ENCODE measurements around the gene SMYD1. TPM values are rescaled to one million over a fixed set of nuclear protein-coding genes. Genes with fewer than 3 reads are reported as not detected.

The SMYD1 gene
- total RNA-seq, 6 donors from 2014 or later, result not detected

DNA sequence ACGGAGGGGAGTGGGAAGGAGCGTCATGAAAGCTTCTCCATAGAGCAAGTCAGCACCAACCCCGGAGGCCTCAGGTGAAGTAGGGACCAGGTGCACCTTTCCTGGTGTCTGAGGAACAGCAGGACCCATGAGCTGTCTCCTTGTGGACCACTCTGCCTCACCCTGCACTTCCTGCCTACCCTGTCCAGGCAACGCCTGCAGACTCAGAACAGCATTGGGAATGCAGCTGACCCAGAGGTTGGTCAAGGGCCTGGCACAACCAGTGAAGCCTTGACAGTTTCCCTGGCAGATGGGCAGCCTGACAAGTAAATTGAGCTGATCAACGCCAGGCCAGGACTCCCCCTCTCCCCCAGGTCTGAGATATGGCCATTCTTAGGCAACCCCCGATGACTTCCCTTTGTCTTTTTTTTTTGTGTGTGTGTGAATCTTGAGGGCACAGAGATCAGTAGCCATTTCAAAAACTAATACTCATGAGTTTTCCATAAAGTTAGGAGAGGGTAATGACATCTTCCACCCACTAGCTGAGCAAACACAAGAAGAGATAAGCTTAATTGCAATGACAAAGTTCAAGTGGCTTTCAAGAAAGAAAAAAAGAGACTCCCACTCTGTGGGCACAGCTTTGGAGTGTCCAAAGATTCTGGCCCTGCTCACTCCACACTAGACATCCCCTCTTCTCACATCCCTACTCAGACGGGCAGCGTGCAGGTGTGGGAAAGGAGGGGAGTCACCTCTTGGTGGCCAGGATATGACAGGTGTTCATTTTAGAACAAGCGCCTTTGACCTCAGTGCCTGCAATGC is 63.8 kb downstream of the SMYD1 start:
- Histone ChIP-seq H3K36me3 (no peaks in the 10 kb centered on the region), H3K27ac (no peak overlapping the region), H3K9me3 (no peaks in the 10 kb centered on the region), H3K4me3 (no peak overlapping the region), H3K4me1 (no peaks in the 10 kb centered on the region), H3K27me3 (no peaks in the 10 kb centered on the region)
- DNase-seq (no peak), ATAC-seq (ENCODE audit: low FRiP score in 2 of 2) (no peak)
- 76 to 79% methylated on average over 8 to 9 of the region's 9 CpGs for WGBS, 2 donors
- TF ChIP-seq POLR2AphosphoS5 (IDR thresholded peaks at IDR 0.05) (no peak), POLR2A (IDR thresholded peaks at IDR 0.05) (no peak), EP300 (IDR thresholded peaks at IDR 0.05) (no peak)
- TF ChIP-seq, protein P1, sequence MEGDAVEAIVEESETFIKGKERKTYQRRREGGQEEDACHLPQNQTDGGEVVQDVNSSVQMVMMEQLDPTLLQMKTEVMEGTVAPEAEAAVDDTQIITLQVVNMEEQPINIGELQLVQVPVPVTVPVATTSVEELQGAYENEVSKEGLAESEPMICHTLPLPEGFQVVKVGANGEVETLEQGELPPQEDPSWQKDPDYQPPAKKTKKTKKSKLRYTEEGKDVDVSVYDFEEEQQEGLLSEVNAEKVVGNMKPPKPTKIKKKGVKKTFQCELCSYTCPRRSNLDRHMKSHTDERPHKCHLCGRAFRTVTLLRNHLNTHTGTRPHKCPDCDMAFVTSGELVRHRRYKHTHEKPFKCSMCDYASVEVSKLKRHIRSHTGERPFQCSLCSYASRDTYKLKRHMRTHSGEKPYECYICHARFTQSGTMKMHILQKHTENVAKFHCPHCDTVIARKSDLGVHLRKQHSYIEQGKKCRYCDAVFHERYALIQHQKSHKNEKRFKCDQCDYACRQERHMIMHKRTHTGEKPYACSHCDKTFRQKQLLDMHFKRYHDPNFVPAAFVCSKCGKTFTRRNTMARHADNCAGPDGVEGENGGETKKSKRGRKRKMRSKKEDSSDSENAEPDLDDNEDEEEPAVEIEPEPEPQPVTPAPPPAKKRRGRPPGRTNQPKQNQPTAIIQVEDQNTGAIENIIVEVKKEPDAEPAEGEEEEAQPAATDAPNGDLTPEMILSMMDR (IDR thresholded peaks at IDR 0.05), result no peak

DNA sequence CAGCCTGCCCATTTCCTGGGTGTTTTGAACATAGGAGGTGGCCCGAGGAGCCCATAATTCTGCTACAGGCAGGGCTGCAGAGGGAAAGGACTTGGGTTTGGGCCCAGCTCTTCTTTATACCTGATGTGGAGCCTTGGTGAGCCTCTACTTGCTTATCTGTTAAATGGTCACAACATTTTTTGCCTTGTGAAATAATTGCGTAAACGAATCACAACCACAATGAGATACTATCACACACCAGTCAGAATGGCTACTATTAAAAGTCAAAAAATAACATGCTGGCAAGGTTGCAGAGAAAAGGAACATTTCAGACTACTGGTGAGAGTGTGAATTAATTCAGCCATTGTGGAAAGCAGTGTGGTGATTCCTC is 64.4 kb downstream of the SMYD1 start:
- TF ChIP-seq POLR2AphosphoS5 (IDR thresholded peaks at IDR 0.05) (no peak), POLR2A (IDR thresholded peaks at IDR 0.05) (no peak), EP300 (IDR thresholded peaks at IDR 0.05) (no peak)
- TF ChIP-seq, protein P1 (IDR thresholded peaks at IDR 0.05), result no peak
- no peak overlapping the region for H3K27ac ChIP-seq
- no peaks in the 10 kb centered on the region for H3K9me3 ChIP-seq
- no peaks in the 10 kb centered on the region for H3K4me1 ChIP-seq
- DNase-seq (no peak), ATAC-seq (ENCODE audit: low FRiP score in 2 of 2) (no peak)
- 84% methylated on average over 3 of the region's 3 CpGs for WGBS, 2 donors
- no peaks in the 10 kb centered on the region for H3K27me3 ChIP-seq
- H3K36me3 ChIP-seq, result no peaks in the 10 kb centered on the region
- H3K4me3 ChIP-seq, result no peak overlapping the region

DNA sequence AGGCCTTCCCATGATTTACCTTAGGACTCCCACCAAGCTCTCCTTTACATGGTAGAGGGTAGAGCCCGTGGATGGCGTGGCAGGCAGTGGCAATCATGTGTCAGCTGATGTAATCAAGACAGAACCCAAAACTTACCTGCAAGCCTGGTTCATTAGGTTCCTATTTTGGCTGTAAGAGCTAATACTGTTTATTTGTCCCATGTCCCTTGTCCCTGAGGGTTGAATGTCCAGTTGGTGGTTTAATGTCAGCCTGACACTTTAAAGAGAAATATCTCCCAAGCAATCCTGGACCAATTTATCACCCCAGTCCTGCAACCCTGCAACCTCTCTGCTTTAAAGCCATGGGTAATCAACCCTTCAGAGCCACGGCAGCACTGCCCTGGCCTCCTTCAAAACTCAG is 66.2 kb downstream of the SMYD1 start:
- DNase-seq (no peak), ATAC-seq (ENCODE audit: low FRiP score in 2 of 2) (no peak)
- Histone ChIP-seq H3K9me3 (no peaks in the 10 kb centered on the region), H3K4me1 (no peaks in the 10 kb centered on the region), H3K27ac (no peak overlapping the region), H3K4me3 (no peak overlapping the region), H3K36me3 (no peaks in the 10 kb centered on the region), H3K27me3 (no peaks in the 10 kb centered on the region)
- WGBS, 2 donors, result 85 to 90% methylated on average over 3 of the region's 3 CpGs
- no peak for TF ChIP-seq POLR2A (IDR thresholded peaks at IDR 0.05)
- TF ChIP-seq, protein P1 (IDR thresholded peaks at IDR 0.05), result no peak
- no peak for TF ChIP-seq EP300 (IDR thresholded peaks at IDR 0.05)
- TF ChIP-seq POLR2AphosphoS5 (IDR thresholded peaks at IDR 0.05), result no peak

GRCh38 chr2:88136817-88137216 is 69.2 kb downstream of the SMYD1 start:
- ATAC-seq (ENCODE audit: low FRiP score in 2 of 2) (no peak), DNase-seq (no peak)
- 71 to 72% methylated on average over 4 of the region's 4 CpGs for WGBS, 2 donors
- H3K9me3 ChIP-seq, result peaks cover 0 to 3% (median 0%) of the 10 kb centered on the region in 4 donors
- H3K27ac ChIP-seq, result no peak overlapping the region
- no peaks in the 10 kb centered on the region for H3K36me3 ChIP-seq
- TF ChIP-seq EP300 (IDR thresholded peaks at IDR 0.05) (no peak), POLR2A (IDR thresholded peaks at IDR 0.05) (no peak), POLR2AphosphoS5 (IDR thresholded peaks at IDR 0.05) (no peak)
- TF ChIP-seq, protein P1 (IDR thresholded peaks at IDR 0.05), result no peak
- H3K27me3 ChIP-seq, result no peaks in the 10 kb centered on the region
- H3K4me1 ChIP-seq, result no peaks in the 10 kb centered on the region
- H3K4me3 ChIP-seq, result no peak overlapping the region

- no peak overlapping the region for H3K4me3 ChIP-seq
- TF ChIP-seq POLR2AphosphoS5 (IDR thresholded peaks at IDR 0.05) (no peak), POLR2A (IDR thresholded peaks at IDR 0.05) (no peak), EP300 (IDR thresholded peaks at IDR 0.05) (no peak)
- TF ChIP-seq, protein P1 (IDR thresholded peaks at IDR 0.05), result no peak
Observed at GRCh38 chr2:88137833-88138232, 70.2 kb downstream of the SMYD1 start.

More at GRCh38 chr2:88137833-88138232, 70.2 kb downstream of the SMYD1 start:
- ATAC-seq (ENCODE audit: low FRiP score in 2 of 2), result no peak
- Histone ChIP-seq H3K27me3 (no peaks in the 10 kb centered on the region), H3K9me3 (peaks cover 0 to 11% (median 0%) of the 10 kb centered on the region in 4 donors), H3K4me1 (no peaks in the 10 kb centered on the region), H3K27ac (no peak overlapping the region), H3K36me3 (no peaks in the 10 kb centered on the region)
- 86 to 89% methylated on average over 4 of the region's 4 CpGs for WGBS, 2 donors
- no peak for DNase-seq

Measured in upper lobe of left lung (tissue), 6 donors.